ENCODE measurements around the gene ATP5PF.

The ATP5PF gene

GRCh38 chr21:25682382-25682781, 52.3 kb downstream of the ATP5PF start:
- no peak for DNase-seq (ENCODE audit: low read depth in 2 of 2)
- TF ChIP-seq, protein P1, sequence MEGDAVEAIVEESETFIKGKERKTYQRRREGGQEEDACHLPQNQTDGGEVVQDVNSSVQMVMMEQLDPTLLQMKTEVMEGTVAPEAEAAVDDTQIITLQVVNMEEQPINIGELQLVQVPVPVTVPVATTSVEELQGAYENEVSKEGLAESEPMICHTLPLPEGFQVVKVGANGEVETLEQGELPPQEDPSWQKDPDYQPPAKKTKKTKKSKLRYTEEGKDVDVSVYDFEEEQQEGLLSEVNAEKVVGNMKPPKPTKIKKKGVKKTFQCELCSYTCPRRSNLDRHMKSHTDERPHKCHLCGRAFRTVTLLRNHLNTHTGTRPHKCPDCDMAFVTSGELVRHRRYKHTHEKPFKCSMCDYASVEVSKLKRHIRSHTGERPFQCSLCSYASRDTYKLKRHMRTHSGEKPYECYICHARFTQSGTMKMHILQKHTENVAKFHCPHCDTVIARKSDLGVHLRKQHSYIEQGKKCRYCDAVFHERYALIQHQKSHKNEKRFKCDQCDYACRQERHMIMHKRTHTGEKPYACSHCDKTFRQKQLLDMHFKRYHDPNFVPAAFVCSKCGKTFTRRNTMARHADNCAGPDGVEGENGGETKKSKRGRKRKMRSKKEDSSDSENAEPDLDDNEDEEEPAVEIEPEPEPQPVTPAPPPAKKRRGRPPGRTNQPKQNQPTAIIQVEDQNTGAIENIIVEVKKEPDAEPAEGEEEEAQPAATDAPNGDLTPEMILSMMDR (IDR thresholded peaks at IDR 0.05; ENCODE audit: low read depth, low read length), result no peak
- no peak overlapping the region for H3K4me3 ChIP-seq (replicated peaks in 1 of 2; ENCODE audit: low read depth in 2 of 2, low read length in 2 of 2)

GRCh38 chr21:25676451-25676850, 58.3 kb downstream of the ATP5PF start:
- TF ChIP-seq, protein P1 (IDR thresholded peaks at IDR 0.05; ENCODE audit: low read depth, low read length), result no peak
- no peak for DNase-seq (ENCODE audit: low read depth in 2 of 2)
- H3K4me3 ChIP-seq (replicated peaks in 1 of 2; ENCODE audit: low read depth in 2 of 2, low read length in 2 of 2), result no peak overlapping the region
